ENCODE data around the gene ZNRD2.

- TF ChIP-seq CTCF (IDR thresholded peaks at IDR 0.05) (no peak), POLR2A (IDR thresholded peaks at IDR 0.05) (no peak)
Measured at GRCh38 chr11:65569164-65569972, 909 bp upstream of the ZNRD2 start.
